Right renal cortex interstitium (tissue), 3 donors: ENCODE results near the gene NEO1. TPM values are rescaled to one million over a fixed set of nuclear protein-coding genes. Genes with fewer than 3 reads are reported as not detected.

Experiments
- DNase-seq, 3 donors: peaks; one replicate each; pipeline ENCODE4 v3.0.0-alpha.2; 2013; ENCODE audit warnings: low read depth in 3 of 3, low spot score in 2 of 3
- polyA plus RNA-seq, 3 donors: library from polyadenylated mRNA; unstranded; fragments of 120-200 nt; gene quantifications; one replicate each; pipeline ENCODE4 v1.2.1, GENCODE V29; 2013; ENCODE audit not compliant: insufficient read length in 3 of 3

The NEO1 gene, protein sequence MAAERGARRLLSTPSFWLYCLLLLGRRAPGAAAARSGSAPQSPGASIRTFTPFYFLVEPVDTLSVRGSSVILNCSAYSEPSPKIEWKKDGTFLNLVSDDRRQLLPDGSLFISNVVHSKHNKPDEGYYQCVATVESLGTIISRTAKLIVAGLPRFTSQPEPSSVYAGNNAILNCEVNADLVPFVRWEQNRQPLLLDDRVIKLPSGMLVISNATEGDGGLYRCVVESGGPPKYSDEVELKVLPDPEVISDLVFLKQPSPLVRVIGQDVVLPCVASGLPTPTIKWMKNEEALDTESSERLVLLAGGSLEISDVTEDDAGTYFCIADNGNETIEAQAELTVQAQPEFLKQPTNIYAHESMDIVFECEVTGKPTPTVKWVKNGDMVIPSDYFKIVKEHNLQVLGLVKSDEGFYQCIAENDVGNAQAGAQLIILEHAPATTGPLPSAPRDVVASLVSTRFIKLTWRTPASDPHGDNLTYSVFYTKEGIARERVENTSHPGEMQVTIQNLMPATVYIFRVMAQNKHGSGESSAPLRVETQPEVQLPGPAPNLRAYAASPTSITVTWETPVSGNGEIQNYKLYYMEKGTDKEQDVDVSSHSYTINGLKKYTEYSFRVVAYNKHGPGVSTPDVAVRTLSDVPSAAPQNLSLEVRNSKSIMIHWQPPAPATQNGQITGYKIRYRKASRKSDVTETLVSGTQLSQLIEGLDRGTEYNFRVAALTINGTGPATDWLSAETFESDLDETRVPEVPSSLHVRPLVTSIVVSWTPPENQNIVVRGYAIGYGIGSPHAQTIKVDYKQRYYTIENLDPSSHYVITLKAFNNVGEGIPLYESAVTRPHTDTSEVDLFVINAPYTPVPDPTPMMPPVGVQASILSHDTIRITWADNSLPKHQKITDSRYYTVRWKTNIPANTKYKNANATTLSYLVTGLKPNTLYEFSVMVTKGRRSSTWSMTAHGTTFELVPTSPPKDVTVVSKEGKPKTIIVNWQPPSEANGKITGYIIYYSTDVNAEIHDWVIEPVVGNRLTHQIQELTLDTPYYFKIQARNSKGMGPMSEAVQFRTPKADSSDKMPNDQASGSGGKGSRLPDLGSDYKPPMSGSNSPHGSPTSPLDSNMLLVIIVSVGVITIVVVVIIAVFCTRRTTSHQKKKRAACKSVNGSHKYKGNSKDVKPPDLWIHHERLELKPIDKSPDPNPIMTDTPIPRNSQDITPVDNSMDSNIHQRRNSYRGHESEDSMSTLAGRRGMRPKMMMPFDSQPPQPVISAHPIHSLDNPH (N-terminal part only)
- polyA plus RNA-seq: 100 to 1,000 TPM; 146 to 159 (median 148) TPM

DNA sequence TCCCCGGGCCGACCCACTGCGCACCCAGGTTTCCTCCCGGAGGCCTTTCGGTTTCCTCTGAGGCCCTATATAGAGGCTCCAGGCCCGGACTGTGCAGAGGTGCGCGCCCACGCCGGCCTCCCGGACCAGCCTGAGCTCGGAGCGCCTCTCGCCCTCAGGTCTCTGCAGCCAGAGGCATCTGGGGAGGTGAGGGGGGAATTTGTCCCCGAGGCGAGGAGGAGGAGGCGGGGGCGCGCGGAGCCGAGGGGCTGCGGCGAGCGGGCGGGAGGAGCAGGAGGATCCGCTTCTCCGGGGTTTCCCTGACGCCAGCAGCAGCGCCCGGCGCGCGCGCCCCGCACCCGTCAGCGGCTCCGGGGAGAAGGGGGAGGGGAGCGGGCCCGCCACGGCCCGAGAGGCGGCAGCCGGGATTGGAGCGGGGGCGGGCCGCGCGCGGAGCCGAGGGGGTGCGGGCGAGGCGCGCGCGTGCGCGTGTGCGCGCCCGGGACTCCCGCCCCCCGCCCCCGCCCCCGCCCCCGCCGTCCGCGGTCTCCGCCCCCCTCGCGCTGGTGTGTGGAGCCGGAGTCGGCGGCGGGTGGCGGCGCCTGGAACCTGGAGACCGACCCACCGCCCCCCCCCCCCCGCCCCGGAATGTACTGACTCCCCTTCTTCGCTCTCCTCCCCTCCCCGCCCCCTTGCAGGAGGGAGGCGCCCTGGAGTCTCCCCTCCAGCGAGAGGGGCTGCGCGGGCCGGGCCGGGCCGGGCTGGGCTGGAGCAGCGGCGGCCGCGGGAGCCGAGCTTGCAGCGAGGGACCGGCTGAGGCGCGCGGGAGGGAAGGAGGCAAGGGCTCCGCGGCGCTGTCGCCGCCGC is at the start of gene NEO1:
Gene NEO1, plus strand, starts transcription at position 657 of the 846 bp plus-strand sequence. CDS start 213 bp downstream, outside the sequence.
- DNase-seq: peak; percentile 65 to 84 (median 81)

DNA sequence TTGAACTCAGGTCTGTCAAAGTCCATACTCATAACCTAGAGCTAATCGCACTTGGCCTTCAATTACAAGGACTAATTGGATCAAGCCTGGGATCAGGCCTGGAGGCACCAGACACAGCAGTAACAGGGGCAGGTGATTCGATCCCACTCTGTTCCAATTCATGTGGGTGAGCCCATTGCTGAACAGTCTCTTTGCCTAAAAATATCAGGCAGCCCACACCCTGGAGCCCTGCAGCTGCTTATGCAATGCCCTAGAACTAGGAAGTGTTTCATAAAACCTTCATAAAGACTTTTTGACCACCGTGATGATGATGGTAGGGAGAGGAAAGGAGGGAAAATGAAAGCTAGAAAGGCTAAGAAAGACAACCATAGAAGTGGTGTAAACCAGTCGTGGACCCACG is 47.8 kb upstream of the NEO1 start:
- no peak for DNase-seq

DNA sequence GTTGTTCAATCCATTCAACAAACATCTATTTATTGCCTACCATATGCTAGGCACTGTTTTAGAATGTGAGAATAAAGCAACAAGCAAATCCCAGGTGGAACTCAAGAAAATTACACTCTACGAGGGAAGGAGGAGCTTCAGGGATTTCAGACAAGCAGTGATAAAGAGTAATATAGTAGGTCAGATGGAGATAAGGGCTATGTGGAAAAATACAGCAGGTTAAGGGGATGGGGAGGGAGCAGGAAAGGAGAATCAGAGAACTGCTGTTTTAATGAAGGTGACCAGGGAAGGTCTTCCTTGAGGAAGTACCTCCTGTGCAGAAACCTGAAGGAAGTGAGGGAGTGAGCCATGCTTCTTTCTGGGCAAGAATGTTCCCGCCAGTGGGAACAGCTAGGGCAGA is 47.2 kb upstream of the NEO1 start:
- DNase-seq: no peak

DNA sequence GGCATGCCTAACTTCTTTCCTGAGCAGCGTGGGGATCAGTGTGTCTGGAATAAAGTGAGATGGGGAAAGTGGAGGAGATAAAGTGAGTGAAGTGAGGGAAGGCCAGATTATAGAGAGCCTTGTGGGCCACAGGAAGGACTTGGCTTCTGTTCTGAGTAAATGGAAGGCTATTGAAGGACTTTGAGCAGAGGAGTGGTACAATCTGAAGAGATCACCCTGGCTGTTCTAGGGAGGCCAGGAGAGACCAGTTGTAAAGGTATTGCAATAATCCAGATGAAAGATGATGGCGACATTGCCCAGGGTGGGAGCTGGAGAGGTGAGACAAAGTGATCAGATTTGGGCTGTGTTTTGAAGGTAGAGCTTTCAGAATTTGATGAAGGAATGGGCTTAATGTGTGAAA is 46.8 kb upstream of the NEO1 start:
- DNase-seq: no peak

DNA sequence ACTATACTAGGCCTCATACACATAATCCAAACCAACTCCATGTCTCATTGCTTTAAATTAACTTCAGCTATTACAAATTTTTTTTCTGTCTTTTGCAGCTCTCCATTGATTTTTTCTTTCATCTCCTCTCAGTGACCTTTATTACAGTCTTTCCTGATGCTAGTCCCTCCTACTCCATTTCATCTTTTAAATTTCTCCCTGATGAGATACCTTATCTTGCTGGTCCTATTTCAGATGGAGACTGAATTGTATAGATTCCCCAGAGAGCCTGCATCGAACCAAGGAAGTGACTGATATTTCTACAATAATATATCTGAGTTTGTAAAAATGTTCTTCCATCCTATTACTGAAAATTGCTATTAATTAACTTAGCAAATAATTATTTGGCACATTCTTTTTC is 45.7 kb upstream of the NEO1 start:
- no peak for DNase-seq

DNA sequence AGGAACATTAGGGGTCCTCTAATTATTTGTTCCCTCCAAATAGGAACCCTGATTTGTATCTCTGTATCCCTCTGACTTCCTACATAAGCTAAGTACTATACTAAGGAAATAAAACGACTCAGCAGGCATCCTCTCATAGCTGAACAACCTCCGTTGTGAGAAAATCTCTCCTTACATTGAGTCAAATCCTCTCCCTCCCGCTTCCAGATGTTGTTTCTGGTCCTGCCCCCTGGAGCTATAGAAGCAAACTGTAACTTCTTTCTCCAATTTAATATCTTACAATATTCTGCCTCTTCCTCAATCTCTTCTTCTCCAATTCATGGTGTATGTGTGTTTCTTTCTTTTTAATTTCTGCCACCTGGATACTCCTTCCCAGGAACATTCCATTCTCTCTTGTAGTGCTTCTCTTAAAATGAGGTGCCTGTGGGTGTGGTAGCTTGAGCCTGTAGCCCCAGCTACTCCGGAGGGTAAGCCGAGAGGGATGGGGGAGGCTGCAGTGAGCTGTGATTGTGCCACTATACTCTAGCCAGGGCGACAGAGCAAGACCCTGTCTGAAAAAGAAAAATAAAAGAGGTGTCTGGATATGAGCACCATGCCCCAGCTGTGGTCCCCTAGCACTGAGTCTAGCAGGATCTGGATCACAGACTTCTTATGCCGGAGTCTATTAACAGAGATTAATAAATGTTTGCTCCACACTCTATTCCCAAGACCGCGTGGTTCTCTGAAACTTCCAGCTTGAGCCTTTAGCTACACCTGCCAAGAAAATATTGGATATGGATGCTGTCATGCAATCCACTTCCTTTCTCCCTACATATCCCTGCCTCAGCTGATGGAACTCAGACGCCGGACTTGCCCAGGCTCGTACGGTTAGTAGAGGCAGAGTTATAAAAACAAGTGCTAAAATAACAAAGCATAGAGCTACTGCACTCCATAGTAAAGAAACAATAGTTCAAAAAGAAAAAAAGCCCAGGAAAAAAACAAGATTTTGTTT is 42.9 kb upstream of the NEO1 start:
- DNase-seq: no peak

DNA sequence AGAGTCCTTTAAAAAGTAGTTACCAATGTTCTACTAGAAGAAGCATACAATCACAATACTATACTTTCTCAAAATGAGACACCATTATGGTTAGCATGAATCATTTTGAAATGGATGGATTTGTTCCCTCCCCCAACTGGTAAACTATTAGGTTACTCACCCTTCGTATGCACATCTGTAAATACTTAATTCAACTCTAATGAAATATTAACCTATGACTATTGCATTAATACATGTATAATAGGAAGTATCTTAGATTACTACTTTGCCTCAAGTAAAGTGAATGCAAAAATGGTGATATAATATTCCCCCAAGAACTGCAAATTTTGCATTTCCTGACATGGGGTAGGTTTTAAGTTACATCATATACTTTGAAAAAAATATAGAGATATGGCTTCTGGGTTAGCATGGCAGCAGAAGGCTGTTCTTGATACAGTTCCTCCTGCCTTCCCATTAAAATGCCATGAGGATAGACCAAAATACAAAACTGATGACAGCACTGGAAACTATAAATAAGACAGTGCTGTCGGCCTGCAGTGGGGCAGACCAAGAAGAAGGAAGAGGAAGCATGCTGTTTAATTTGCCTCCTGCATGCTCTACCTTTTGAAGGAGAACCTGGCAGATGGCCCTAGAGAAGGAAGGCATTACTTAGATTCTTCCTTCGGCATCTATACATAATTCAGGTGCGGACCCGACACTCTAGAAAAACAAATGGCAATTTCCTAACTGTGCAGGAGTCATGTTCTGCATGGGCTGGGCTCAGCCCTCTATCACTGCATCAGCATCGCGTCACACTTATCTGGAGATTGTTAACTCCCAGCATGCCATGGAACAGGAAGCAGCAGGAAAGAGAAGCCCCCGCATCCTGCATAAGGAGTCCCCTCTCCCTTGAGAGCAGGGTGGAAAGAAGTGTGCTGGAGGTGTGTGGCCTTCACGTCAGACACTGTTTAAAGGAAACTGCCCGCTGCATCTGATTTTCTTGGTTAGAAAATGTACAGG is 41.8 kb upstream of the NEO1 start:
- no peak for DNase-seq

DNA sequence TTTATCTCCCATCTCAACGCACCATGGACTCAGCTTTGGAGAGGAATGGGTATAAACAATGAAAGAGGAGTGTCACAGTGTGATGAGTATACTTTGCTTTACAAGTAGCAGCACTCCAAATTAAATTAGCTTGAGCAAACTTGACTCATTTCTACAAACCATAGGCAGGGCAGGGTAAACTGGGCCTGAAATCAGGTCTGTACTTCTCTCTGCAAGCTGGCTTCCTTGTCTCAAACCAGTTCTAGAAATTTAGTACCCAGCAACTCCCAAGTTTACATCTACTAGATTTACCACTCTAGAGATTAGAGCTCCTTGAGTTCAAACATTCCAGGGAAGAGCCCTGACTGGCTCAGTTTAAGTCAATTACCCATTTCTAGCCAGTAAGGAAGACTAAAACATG is 37.4 kb upstream of the NEO1 start:
- no peak for DNase-seq

DNA sequence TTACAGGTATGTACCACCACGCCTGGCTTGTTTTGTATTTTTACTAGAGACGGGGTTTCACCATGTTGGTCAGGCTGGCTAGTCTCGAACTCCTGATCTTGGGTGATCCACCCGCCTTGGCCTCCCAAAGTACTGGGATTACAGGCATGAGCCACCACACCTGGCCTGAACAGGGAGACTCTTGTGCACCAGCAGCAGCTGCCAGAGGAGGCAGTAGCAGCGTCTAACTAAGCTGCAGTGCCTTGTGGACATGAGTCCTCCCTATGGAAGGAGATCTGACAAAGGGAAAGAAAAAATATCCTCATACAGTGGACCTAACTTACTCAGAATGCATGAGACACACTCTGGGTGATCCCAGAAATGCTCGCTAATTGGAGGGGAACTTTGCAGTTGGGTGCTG is 36.8 kb upstream of the NEO1 start:
- DNase-seq: no peak

DNA sequence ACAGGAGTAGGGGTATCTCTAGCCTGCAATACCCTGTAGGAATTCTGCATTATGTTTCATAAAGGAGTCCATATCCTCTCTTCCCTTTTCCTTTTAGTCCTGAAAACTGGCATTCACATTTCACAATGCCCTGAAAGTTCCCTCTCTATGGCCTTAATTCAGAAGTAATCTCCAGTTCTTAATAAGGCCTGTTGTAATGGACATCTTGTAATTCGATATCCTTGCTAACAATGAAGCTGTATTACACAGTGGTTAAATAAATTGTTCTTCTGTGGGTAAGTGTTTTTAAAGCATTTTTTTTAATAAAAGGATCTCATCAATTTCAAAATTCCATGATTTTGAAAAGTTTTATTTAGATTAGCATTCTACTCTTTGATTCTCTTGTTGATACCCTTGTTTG is 34.3 kb upstream of the NEO1 start:
- DNase-seq: no peak

DNA sequence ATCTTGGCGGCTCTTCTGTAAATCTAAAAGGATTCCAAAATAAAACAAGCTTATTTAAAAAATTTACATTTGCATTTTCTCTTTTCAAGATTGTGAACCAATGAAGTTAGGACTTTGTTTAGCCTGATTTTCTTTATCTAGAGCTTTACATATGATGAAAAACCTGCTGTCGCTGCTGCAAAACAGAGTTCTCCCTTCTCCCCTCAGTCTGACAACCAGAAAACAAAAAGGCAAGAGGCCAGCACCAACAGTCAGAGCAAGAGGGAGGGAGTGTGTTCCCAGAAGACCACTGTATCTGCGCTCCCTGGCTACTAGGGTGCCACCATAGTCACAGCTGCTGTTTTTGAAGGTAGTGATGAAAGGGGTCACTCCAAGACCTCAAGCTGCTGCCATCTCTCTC is 33.1 kb upstream of the NEO1 start:
- DNase-seq: no peak

DNA sequence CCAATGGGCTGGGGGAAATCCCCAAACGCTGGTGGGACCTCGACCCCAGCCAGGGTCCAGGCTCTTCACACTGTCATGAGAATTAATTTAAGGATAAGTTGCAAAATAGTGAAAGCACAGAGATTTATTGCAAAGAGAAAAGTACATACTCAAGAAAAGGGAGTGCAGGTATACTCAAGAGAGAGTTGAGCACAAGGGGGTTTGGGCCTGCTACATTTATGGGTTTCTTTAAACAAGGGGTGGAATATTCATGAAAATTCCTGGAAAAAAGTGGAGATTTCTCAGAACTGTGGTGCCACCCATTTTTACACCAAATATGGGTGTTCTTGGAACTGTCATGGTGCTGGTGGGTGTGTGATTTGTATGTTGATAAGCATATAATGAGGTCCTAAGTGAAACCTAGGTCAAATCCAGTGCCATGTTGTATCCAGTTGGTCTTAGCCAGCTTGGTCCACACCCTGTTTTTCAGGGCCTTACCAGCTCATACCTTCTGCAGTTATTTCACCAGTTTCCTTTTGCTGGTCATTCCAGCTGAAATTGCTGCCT is 32.6 kb upstream of the NEO1 start:
- DNase-seq: no peak

DNA sequence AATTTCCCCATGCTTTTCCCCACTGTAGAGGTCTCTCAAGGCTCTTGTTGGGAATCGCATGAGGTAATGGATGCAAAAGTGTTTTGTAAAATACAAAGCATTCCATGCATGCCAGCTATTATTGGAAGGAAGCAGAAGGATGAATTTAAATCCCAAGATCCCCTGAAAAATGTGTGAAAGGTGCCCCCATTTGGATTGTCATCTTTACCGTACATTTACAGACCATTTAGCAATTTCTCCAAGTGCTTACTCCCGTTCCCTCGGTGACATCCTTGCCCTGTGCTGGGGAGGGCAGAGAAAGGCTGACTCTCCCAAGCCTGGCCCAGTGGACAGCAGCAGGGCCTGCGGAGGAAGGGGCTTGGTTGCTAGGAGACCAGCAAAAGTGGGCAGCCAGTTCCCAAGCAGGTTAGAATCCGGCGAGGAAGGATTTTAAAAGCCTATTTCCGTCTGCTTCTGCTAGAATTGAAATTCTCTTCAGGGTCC is 31.1 kb upstream of the NEO1 start:
- no peak for DNase-seq

DNA sequence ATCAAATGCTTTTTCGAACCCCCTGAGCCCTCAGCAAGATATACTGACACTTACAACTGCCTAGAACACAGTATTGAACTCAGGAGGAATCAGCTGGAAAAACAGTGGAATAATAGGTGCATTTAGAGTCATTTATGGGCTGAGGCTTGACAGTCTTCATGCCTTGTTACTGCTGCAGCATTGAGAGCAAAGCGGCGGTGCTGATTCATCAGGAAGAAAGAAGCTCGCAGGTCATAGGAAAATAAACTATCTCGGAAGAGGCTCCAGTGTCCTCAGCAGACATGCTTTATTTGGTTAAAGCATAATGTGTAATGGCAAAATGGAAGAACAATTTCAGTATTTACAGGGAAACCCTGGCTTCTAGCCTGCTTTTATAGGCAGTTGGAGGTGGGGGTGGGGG is 30.1 kb upstream of the NEO1 start:
- DNase-seq: no peak

DNA sequence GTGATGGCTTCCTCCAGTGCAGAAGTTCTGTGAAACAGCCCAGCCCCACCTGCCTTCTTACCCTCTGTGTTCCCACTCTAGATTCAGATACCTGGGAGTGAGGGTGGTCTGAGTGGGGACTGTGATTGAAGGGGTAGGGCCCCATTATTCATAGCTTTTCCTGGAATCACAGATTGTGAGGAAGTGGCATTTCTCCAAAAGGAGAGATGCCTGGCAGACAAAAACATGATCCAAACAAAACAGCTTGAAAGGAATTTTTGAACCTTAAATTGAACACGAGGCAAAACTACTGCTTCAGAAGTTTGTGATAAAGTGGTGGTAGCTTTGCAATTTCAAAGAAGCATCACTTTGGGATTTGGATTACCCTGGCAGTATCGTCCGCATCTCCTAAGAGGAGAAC is 29.2 kb upstream of the NEO1 start:
- no peak for DNase-seq

DNA sequence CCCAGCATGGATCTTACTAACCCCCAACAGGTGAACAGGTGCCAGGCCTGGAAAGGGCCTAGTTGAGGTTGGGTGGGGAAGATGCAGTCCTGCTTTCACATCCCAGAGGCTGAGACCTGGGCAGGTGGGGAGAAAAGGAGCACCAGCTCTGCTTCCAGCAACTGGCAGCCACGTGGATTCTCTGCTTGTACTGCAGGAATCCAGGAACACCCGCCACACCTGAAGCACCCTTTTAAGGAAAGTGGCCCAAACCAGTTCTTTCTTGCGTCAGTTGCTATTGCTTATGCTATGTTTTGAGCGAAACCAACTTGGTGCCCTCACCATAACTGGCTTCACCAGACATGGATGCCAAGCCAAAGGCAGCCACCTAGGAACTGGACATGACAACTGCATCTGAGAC is 28.1 kb upstream of the NEO1 start:
- DNase-seq: no peak

DNA sequence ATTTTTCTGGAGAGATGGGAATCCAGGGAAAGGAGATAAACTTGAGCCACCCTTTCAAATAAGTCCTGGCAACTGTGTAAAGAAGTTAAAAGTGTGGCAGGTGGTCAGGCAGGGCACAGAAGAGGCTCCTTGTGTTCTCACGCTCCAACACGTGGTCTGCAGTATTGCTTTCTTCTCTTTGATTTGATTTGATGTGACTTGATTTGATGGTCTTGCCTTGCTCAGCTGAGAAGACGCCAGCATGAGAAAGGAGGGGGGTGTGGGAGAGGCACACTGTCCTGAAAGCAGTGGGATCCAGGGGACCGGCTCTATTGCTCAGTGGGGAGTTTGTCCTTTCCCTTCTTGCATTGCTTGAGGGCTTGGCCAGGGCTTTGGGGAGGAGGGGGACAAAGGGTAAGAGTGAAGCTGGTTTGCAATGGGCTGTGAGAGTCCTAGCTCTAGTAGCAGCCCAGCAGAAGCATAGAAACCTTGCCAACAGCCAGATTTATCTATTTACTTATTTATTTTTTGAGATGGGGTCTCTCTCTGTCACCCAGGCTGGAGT is 25.7 kb upstream of the NEO1 start:
- no peak for DNase-seq
